ENCODE data around the gene ZNF593. TPM values are rescaled to one million over a fixed set of nuclear protein-coding genes. Genes with fewer than 3 reads are reported as not detected.

ZNF593 gene
- total and polyA plus RNA-seq, 9 of the 15 experiments (the other 6 are each of a cell fraction or from before 2014, with no cell fraction given) = 9.8 to 334 (median 48.2) TPM

- TF ChIP-seq SIX5 (IDR thresholded peaks at IDR 0.05; ENCODE audit: borderline replicate concordance in 1 of 2, insufficient read depth in 1 of 2, low read depth in 1 of 2, low read length in 2 of 2) = no peak
- no peak for TF ChIP-seq NEUROD1 (IDR thresholded peaks at IDR 0.05; ENCODE audit: borderline replicate concordance, low read depth, low read length, partially characterized antibody)
- no peak for TF ChIP-seq HOXB6 (CRISPR knock-in tag; IDR thresholded peaks at IDR 0.05; ENCODE audit: borderline replicate concordance)
- TF ChIP-seq NCOA6 (IDR thresholded peaks at IDR 0.05) = no peak
- TF ChIP-seq CTCF (IDR thresholded peaks at IDR 0.05 in 2 of 3, conservative IDR thresholded peaks at IDR 0.05 in 1 of 3; ENCODE audit: insufficient read depth in 2 of 3, low read depth in 1 of 3, low read length in 3 of 3) = peak; percentile 91 to 96 (median 92)
- no peak for TF ChIP-seq TGIF2 (CRISPR knock-in tag; IDR thresholded peaks at IDR 0.05)
- peak; percentile 43; the same call in 1 of the 2 replicates for TF ChIP-seq VEZF1 (CRISPR knock-in tag; IDR thresholded peaks at IDR 0.05)
- TF ChIP-seq NFE2L1 (tag; IDR thresholded peaks at IDR 0.05; ENCODE audit: borderline replicate concordance, low read depth) = no peak
- TF ChIP-seq ZBTB8A (IDR thresholded peaks at IDR 0.05; ENCODE audit: partially characterized antibody) = no peak
- TF ChIP-seq GATAD2A (IDR thresholded peaks at IDR 0.05) = no peak
- TF ChIP-seq CREB5 (CRISPR knock-in tag; IDR thresholded peaks at IDR 0.05) = no peak
- TF ChIP-seq THRA (IDR thresholded peaks at IDR 0.05) = no peak
- peak; percentile 61 for TF ChIP-seq ZBTB33 (CRISPR knock-in tag; IDR thresholded peaks at IDR 0.05)
- TF ChIP-seq TAL1 (IDR thresholded peaks at IDR 0.05) = no peak
- 0 out of 2 replicates have a peak, but pooled peaks have one; percentile 11 for TF ChIP-seq MITF (IDR thresholded peaks at IDR 0.05)
- TF ChIP-seq SP1 (CRISPR knock-in tag; IDR thresholded peaks at IDR 0.05) = peak; percentile 32; the same call in 1 of the 2 replicates
Observed at GRCh38 chr1:26145041-26145959, 24.4 kb upstream of the ZNF593 start (continued).
